MM.1S (cell line): ENCODE data around the gene ART1.

Experiments used
- EZH2phosphoT487 ChIP-seq: fragments of 300-600 bp; sonication (generic); IDR thresholded peaks from 2 replicates; pipeline ENCODE4 v1.6.1; 2018; ENCODE audit warnings: antibody characterized with exemption, low read length
- TF ChIP-seq, protein P1 (sequence below): fragments of 300-600 bp; sonication (generic); IDR thresholded peaks from 2 replicates; pipeline ENCODE4 v1.5.1; 2016; ENCODE audit warnings: antibody characterized with exemption, low read length, mixed read lengths

DNA sequence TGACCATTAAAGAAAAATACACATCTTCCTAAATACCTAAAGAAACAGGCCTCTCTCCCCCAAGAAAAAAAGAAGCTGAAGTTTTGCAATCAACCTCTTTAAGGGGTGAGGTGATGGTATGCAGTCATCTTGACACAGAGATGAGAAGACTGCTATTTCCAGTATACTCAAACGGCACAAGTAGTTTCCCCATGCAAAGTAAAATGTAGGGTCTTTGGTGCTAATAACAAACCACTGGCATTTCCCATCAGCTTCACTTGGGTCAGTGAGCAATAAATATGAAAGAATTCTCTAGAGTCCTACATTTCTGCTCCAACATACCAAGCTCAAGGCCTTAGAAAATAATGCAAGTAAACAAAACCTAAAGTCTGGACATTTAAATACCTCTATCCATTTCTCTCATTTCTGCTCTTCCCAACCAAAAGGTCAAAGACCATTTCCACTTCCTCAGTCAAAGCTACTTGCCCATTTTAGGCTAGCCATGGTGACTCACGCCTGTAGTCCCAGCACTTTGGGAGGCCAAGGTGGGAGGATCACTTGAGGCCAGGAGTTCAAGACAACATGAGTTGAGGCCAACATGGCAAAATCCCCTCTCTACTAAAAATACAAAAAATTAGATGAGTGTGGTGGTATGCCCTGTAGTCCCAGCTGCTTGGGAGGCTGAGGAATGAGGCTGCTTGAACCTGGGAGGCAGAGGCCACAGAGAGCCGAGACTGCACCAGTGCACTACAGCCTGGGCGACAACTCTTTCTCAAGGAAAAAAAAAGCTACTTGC is 65.7 kb downstream of the ART1 start:
- no peak for TF ChIP-seq EZH2phosphoT487
- TF ChIP-seq, protein P1, sequence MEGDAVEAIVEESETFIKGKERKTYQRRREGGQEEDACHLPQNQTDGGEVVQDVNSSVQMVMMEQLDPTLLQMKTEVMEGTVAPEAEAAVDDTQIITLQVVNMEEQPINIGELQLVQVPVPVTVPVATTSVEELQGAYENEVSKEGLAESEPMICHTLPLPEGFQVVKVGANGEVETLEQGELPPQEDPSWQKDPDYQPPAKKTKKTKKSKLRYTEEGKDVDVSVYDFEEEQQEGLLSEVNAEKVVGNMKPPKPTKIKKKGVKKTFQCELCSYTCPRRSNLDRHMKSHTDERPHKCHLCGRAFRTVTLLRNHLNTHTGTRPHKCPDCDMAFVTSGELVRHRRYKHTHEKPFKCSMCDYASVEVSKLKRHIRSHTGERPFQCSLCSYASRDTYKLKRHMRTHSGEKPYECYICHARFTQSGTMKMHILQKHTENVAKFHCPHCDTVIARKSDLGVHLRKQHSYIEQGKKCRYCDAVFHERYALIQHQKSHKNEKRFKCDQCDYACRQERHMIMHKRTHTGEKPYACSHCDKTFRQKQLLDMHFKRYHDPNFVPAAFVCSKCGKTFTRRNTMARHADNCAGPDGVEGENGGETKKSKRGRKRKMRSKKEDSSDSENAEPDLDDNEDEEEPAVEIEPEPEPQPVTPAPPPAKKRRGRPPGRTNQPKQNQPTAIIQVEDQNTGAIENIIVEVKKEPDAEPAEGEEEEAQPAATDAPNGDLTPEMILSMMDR = no peak
